Measurements from ENCODE around the gene MRAS.

Gene MRAS

GRCh38 chr3:138443521-138444503 is 95.4 kb downstream of the MRAS start:
- CTCF ChIA-PET: interaction anchor here (0.6 to 1.6 kb wide), 4 partner anchors 399 to 492 kb away, joined by 3 to 5 read pairs (median 4); no protein-coding TSS in a partner anchor
- no peak overlapping the region for H3K4me3 ChIP-seq (ENCODE audit: low read depth, low read length)

GRCh38 chr3:138445236-138445635 is 96.9 kb downstream of the MRAS start:
- H3K36me3 ChIP-seq (ENCODE audit: control insufficient read depth in 2 of 2, insufficient read depth in 1 of 2, low read length in 2 of 2): no peaks in the 10 kb centered on the region
- H3K27ac ChIP-seq (ENCODE audit: extremely low read depth, low read depth, low read length): no peak overlapping the region
- POLR2A ChIA-PET: no interaction called here
- H3K4me3 ChIP-seq (ENCODE audit: low read depth, low read length): no peak overlapping the region
- no peaks in the 10 kb centered on the region for H3K4me1 ChIP-seq (ENCODE audit: control insufficient read depth, insufficient read depth, low read length)
- H3K9me3 ChIP-seq (ENCODE audit: control insufficient read depth, insufficient read depth, low read depth, low read length): no peaks in the 10 kb centered on the region
- CTCF ChIA-PET: interaction anchor here (0.7 kb wide), 1 partner anchor 413 kb away, joined by 3 read pairs; no protein-coding TSS in a partner anchor
- TF ChIP-seq PRDM10 (tag by site-specific recombination; IDR thresholded peaks at IDR 0.05) (no peak), PBX3 (CRISPR knock-in tag; IDR thresholded peaks at IDR 0.05) (no peak), ZNF707 (tag by site-specific recombination; IDR thresholded peaks at IDR 0.05) (no peak), ZIC2 (tag by site-specific recombination; IDR thresholded peaks at IDR 0.05) (no peak), KLF16 (tag by site-specific recombination; IDR thresholded peaks at IDR 0.05) (no peak), ZNF560 (tag by site-specific recombination; IDR thresholded peaks at IDR 0.05; ENCODE audit: borderline replicate concordance) (no peak), ZNF600 (tag by site-specific recombination; IDR thresholded peaks at IDR 0.05) (no peak), ZNF433 (tag by site-specific recombination; IDR thresholded peaks at IDR 0.05; ENCODE audit: low read depth) (no peak), ZNF776 (tag by site-specific recombination; IDR thresholded peaks at IDR 0.05; ENCODE audit: borderline replicate concordance) (no peak)

More at GRCh38 chr3:138443521-138444503, 95.4 kb downstream of the MRAS start:
- POLR2A ChIA-PET: no interaction called here
- Histone ChIP-seq H3K4me1 (ENCODE audit: control insufficient read depth, insufficient read depth, low read length) (no peaks in the 10 kb centered on the region), H3K27ac (ENCODE audit: extremely low read depth, low read depth, low read length) (no peak overlapping the region), H3K36me3 (ENCODE audit: control insufficient read depth in 2 of 2, insufficient read depth in 1 of 2, low read length in 2 of 2) (no peaks in the 10 kb centered on the region), H3K9me3 (ENCODE audit: control insufficient read depth, insufficient read depth, low read depth, low read length) (no peaks in the 10 kb centered on the region)
- no peak for TF ChIP-seq ZNF645 (tag by site-specific recombination; IDR thresholded peaks at IDR 0.05)
- TF ChIP-seq ZNF580 (tag by site-specific recombination; IDR thresholded peaks at IDR 0.05): no peak
- no peak for TF ChIP-seq ZNF211 (tag by site-specific recombination; IDR thresholded peaks at IDR 0.05; ENCODE audit: low read depth)
- no peak for TF ChIP-seq ZNF830 (tag by site-specific recombination; IDR thresholded peaks at IDR 0.05; ENCODE audit: low read depth)
- no peak for TF ChIP-seq BCL6B (tag by site-specific recombination; IDR thresholded peaks at IDR 0.05)
- TF ChIP-seq ZNF350 (tag by site-specific recombination; IDR thresholded peaks at IDR 0.05): no peak
- no peak for TF ChIP-seq ZNF707 (tag by site-specific recombination; IDR thresholded peaks at IDR 0.05)
- no peak for TF ChIP-seq ZNF302 (tag by site-specific recombination; IDR thresholded peaks at IDR 0.05; ENCODE audit: low read depth)
- TF ChIP-seq ZNF169 (tag by site-specific recombination; IDR thresholded peaks at IDR 0.05): no peak
- no peak for TF ChIP-seq ZNF37A (tag by site-specific recombination; IDR thresholded peaks at IDR 0.05)
- TF ChIP-seq ZNF677 (tag by site-specific recombination; IDR thresholded peaks at IDR 0.05): no peak
- TF ChIP-seq ATF2 (tag by site-specific recombination; IDR thresholded peaks at IDR 0.05; ENCODE audit: low read depth): no peak
- TF ChIP-seq ZNF2 (tag by site-specific recombination; IDR thresholded peaks at IDR 0.05): no peak

Data from HEK293 (cell line).